Tibial nerve (tissue), 3 donors: ENCODE data around the gene EVPLL.

Experiments used
- CTCF ChIP-seq, 5 experiments: fragments of 200-600 bp in 3 of 5; fragments of 450-650 bp in 2 of 5; sonication (generic) in 3 of 5; IDR thresholded peaks; one replicate each; pipeline ENCODE4 v1.5.1; 2016 to 2019; ENCODE audit warnings: antibody characterized with exemption in 5 of 5, mild to moderate bottlenecking in 3 of 5, moderate library complexity in 2 of 5
- POLR2A ChIP-seq, 2 donors: fragments of 450-650 bp; IDR thresholded peaks; one replicate each; pipeline ENCODE4 v1.6.1; 2017; ENCODE audit warnings: antibody characterized with exemption in 2 of 2, mild to moderate bottlenecking in 2 of 2, moderate library complexity in 2 of 2

DNA sequence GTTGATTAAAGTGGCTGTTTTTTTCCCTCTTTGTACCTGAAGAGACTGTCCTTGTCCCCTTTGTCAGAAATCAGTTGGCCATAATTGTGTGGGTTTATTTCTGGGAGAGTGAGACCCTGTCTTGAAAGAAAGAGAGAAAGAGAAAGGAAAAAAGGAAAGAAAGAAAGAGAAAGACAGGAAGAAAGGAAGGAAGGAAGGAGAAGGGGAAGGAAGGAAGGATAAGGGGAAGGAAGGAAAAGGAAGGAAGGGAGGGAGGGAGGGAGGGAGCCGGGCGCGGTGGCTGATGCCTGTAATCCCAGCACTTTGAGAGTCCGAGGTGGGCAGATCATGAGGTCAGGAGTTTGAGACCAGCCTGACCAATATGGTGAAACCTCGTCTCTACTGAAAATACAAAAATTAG lies 6.8 kb upstream of the EVPLL start:
- TF ChIP-seq CTCF (IDR thresholded peaks at IDR 0.05), result no peak
- TF ChIP-seq POLR2A (IDR thresholded peaks at IDR 0.05), result no peak
